A673 (cell line): ENCODE results near the gene MACC1.

ENCODE experiments used
- EZH2 ChIP-seq: fragments of 200-600 bp; sonication (generic); IDR thresholded peaks from 2 replicates; pipeline ENCODE4 v1.6.1; 2017; ENCODE audit warnings: borderline replicate concordance, low read depth, mild to moderate bottlenecking, mixed read lengths, antibody characterized with exemption, low read length; ENCODE audit not compliant: poor library complexity, severe bottlenecking
- TF ChIP-seq, protein P1 (sequence below): fragments of 300-800, 200-600 bp; sonication (generic); conservative IDR thresholded peaks from 2 replicates; pipeline ENCODE4 v1.5.1; 2017; ENCODE audit warnings: low read depth, mild to moderate bottlenecking, antibody characterized with exemption, low read length, moderate library complexity, mixed read lengths

- TF ChIP-seq, protein P1, sequence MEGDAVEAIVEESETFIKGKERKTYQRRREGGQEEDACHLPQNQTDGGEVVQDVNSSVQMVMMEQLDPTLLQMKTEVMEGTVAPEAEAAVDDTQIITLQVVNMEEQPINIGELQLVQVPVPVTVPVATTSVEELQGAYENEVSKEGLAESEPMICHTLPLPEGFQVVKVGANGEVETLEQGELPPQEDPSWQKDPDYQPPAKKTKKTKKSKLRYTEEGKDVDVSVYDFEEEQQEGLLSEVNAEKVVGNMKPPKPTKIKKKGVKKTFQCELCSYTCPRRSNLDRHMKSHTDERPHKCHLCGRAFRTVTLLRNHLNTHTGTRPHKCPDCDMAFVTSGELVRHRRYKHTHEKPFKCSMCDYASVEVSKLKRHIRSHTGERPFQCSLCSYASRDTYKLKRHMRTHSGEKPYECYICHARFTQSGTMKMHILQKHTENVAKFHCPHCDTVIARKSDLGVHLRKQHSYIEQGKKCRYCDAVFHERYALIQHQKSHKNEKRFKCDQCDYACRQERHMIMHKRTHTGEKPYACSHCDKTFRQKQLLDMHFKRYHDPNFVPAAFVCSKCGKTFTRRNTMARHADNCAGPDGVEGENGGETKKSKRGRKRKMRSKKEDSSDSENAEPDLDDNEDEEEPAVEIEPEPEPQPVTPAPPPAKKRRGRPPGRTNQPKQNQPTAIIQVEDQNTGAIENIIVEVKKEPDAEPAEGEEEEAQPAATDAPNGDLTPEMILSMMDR, result no peak
- no peak for TF ChIP-seq EZH2
Measured at GRCh38 chr7:20173828-20174227, 43.4 kb downstream of the MACC1 start.
